Natural killer cell treated with Interleukin-12 subunit alpha and Interleukin-12 subunit beta and Interleukin-15 and Interleukin-18, amount 100 ng/mL, for 72 hours (primary cell): Measurements from ENCODE around the gene ASIC5. TPM values are rescaled to one million over a fixed set of nuclear protein-coding genes. Genes with fewer than 3 reads are reported as not detected.

Experiments used
- ATAC-seq, 2 donors: fragments of 150-1000 bp; cut with Tn5 transposase in 1 of 2; sonication (Bioruptor Pico), chemical (Tn5 transposase) in 1 of 2; 2 replicates each; pipeline ENCODE4 v1.10.0; 2021
- DNase-seq: peaks from one replicate; pipeline ENCODE4 v3.0.0; 2022; ENCODE audit warnings: low spot score
- H3K27ac Mint-ChIP-seq, 2 donors: 1 replicate in 1 of 2; 2 replicates in 1 of 2; pipeline ENCODE4 v1.8.0; 2022; ENCODE audit warnings: mixed read lengths in 2 of 2, mild to moderate bottlenecking in 1 of 2, moderate library complexity in 1 of 2
- H3K27me3 Mint-ChIP-seq, 2 donors: 1 replicate in 1 of 2; 2 replicates in 1 of 2; pipeline ENCODE4 v1.8.0; 2022; ENCODE audit warnings: mixed read lengths in 2 of 2
- H3K36me3 Mint-ChIP-seq: one replicate; pipeline ENCODE4 v1.8.0; 2022; ENCODE audit warnings: mixed read lengths
- H3K4me1 Mint-ChIP-seq, 2 donors: 1 replicate in 1 of 2; 2 replicates in 1 of 2; pipeline ENCODE4 v1.8.0; 2022; ENCODE audit warnings: low read depth in 2 of 2, mixed read lengths in 2 of 2, mild to moderate bottlenecking in 1 of 2
- H3K4me3 Mint-ChIP-seq: one replicate; pipeline ENCODE4 v1.8.0; 2022; ENCODE audit warnings: mixed read lengths
- H3K9me3 Mint-ChIP-seq: 2 replicates; pipeline ENCODE4 v1.8.0; 2022; ENCODE audit warnings: mixed read lengths
- total RNA-seq, 2 donors: library from RNA; stranded (reverse); gene quantifications; one replicate each; pipeline ENCODE4 v1.2.3, GENCODE V29; 2022

The ASIC5 gene
- total RNA-seq, 2 donors from 2014 or later, result not detected

GRCh38 chr4:155891058-155891457 lies 25.0 kb upstream of the ASIC5 start:
- H3K4me3 Mint-ChIP-seq, result no peak overlapping the region
- DNase-seq, result no peak
- H3K9me3 Mint-ChIP-seq, result peaks cover 3% of the 10 kb centered on the region
- ATAC-seq, result no peak
- H3K27ac Mint-ChIP-seq, result no peak overlapping the region
- no peaks in the 10 kb centered on the region for H3K36me3 Mint-ChIP-seq
- H3K27me3 Mint-ChIP-seq, result peaks cover 0 to 2% of the 10 kb centered on the region in 2 donors
- H3K4me1 Mint-ChIP-seq, result no peaks in the 10 kb centered on the region

- Mint-ChIP-seq H3K4me3 (no peak overlapping the region), H3K27ac (no peak overlapping the region), H3K36me3 (no peaks in the 10 kb centered on the region), H3K27me3 (peaks cover 0 to 2% of the 10 kb centered on the region in 2 donors), H3K4me1 (no peaks in the 10 kb centered on the region), H3K9me3 (peaks cover 3% of the 10 kb centered on the region)
- DNase-seq (no peak), ATAC-seq (no peak)
Observed at GRCh38 chr4:155889946-155890345, 23.9 kb upstream of the ASIC5 start.

- Mint-ChIP-seq H3K27ac (no peak overlapping the region), H3K27me3 (peaks cover 0 to 2% of the 10 kb centered on the region in 2 donors), H3K36me3 (no peaks in the 10 kb centered on the region), H3K4me1 (no peaks in the 10 kb centered on the region), H3K4me3 (no peak overlapping the region), H3K9me3 (peaks cover 3% of the 10 kb centered on the region)
- DNase-seq, result no peak
- ATAC-seq, result no peak
Observed at GRCh38 chr4:155889031-155889793, 23.1 kb upstream of the ASIC5 start.

- H3K4me3 Mint-ChIP-seq, result no peak overlapping the region
- peaks cover 4% of the 10 kb centered on the region for H3K9me3 Mint-ChIP-seq
- H3K4me1 Mint-ChIP-seq, result no peaks in the 10 kb centered on the region
- no peak for DNase-seq
- no peak for ATAC-seq
- H3K27me3 Mint-ChIP-seq, result peaks cover 0 to 5% of the 10 kb centered on the region in 2 donors
- H3K27ac Mint-ChIP-seq, result no peak overlapping the region
- no peaks in the 10 kb centered on the region for H3K36me3 Mint-ChIP-seq
Observed at GRCh38 chr4:155887847-155888570, 21.9 kb upstream of the ASIC5 start.

- DNase-seq, result no peak
- Mint-ChIP-seq H3K27ac (no peak overlapping the region), H3K4me1 (no peaks in the 10 kb centered on the region), H3K27me3 (peaks cover 0 to 5% of the 10 kb centered on the region in 2 donors), H3K36me3 (no peaks in the 10 kb centered on the region), H3K9me3 (peaks cover 4% of the 10 kb centered on the region), H3K4me3 (no peak overlapping the region)
- no peak for ATAC-seq
Observed at GRCh38 chr4:155887045-155887444, 21.0 kb upstream of the ASIC5 start.

GRCh38 chr4:155885666-155886065 lies 19.6 kb upstream of the ASIC5 start:
- Mint-ChIP-seq H3K9me3 (peaks cover 4% of the 10 kb centered on the region), H3K27me3 (peaks cover 0 to 5% of the 10 kb centered on the region in 2 donors), H3K4me3 (no peak overlapping the region), H3K4me1 (no peaks in the 10 kb centered on the region), H3K27ac (no peak overlapping the region), H3K36me3 (no peaks in the 10 kb centered on the region)
- no peak for ATAC-seq
- DNase-seq, result no peak

- Mint-ChIP-seq H3K9me3 (peaks cover 4% of the 10 kb centered on the region), H3K27me3 (peaks cover 0 to 3% of the 10 kb centered on the region in 2 donors), H3K4me1 (no peaks in the 10 kb centered on the region), H3K36me3 (no peaks in the 10 kb centered on the region), H3K27ac (no peak overlapping the region), H3K4me3 (no peak overlapping the region)
- ATAC-seq (no peak), DNase-seq (no peak)
Observed at GRCh38 chr4:155883895-155884294, 17.8 kb upstream of the ASIC5 start.

- no peaks in the 10 kb centered on the region for H3K4me1 Mint-ChIP-seq
- peaks cover 0 to 3% of the 10 kb centered on the region in 2 donors for H3K27me3 Mint-ChIP-seq
- no peak overlapping the region for H3K4me3 Mint-ChIP-seq
- no peaks in the 10 kb centered on the region for H3K36me3 Mint-ChIP-seq
- H3K27ac Mint-ChIP-seq, result no peak overlapping the region
- DNase-seq (no peak), ATAC-seq (no peak)
- H3K9me3 Mint-ChIP-seq, result peaks cover 7% of the 10 kb centered on the region
Observed at GRCh38 chr4:155881555-155881954, 15.5 kb upstream of the ASIC5 start.

GRCh38 chr4:155879767-155880166 lies 13.7 kb upstream of the ASIC5 start:
- Mint-ChIP-seq H3K36me3 (peaks cover 4% of the 10 kb centered on the region), H3K27me3 (peaks cover 0 to 3% of the 10 kb centered on the region in 2 donors), H3K4me3 (no peak overlapping the region), H3K9me3 (peaks cover 7% of the 10 kb centered on the region), H3K4me1 (no peaks in the 10 kb centered on the region), H3K27ac (no peak overlapping the region)
- ATAC-seq (no peak), DNase-seq (no peak)

GRCh38 chr4:155878611-155879010 lies 12.5 kb upstream of the ASIC5 start:
- peaks cover 4% of the 10 kb centered on the region for H3K36me3 Mint-ChIP-seq
- no peaks in the 10 kb centered on the region for H3K4me1 Mint-ChIP-seq
- ATAC-seq, result no peak
- H3K9me3 Mint-ChIP-seq, result peaks cover 3% of the 10 kb centered on the region
- no peak overlapping the region for H3K4me3 Mint-ChIP-seq
- no peak for DNase-seq
- H3K27me3 Mint-ChIP-seq, result no peaks in the 10 kb centered on the region
- H3K27ac Mint-ChIP-seq, result no peak overlapping the region

- Mint-ChIP-seq H3K36me3 (peaks cover 4% of the 10 kb centered on the region), H3K27me3 (no peaks in the 10 kb centered on the region), H3K4me1 (no peaks in the 10 kb centered on the region), H3K4me3 (no peak overlapping the region), H3K9me3 (peaks cover 3% of the 10 kb centered on the region), H3K27ac (no peak overlapping the region)
- DNase-seq (no peak), ATAC-seq (no peak)
Observed at GRCh38 chr4:155877971-155878370, 11.9 kb upstream of the ASIC5 start.

GRCh38 chr4:155875878-155876277 lies 9.8 kb upstream of the ASIC5 start:
- Mint-ChIP-seq H3K27me3 (no peaks in the 10 kb centered on the region), H3K9me3 (peaks cover 3% of the 10 kb centered on the region), H3K4me3 (no peak overlapping the region), H3K36me3 (peaks cover 4% of the 10 kb centered on the region), H3K27ac (no peak overlapping the region), H3K4me1 (no peaks in the 10 kb centered on the region)
- ATAC-seq, result no peak
- DNase-seq, result no peak

- Mint-ChIP-seq H3K36me3 (no peaks in the 10 kb centered on the region), H3K4me3 (no peak overlapping the region), H3K27ac (no peak overlapping the region), H3K27me3 (peaks cover 6 to 9% of the 10 kb centered on the region in 2 donors), H3K4me1 (no peaks in the 10 kb centered on the region), H3K9me3 (peaks cover 3% of the 10 kb centered on the region)
- no peak for ATAC-seq
- no peak for DNase-seq
Observed at GRCh38 chr4:155855897-155856296, 10.2 kb downstream of the ASIC5 start.

- peaks cover 3% of the 10 kb centered on the region for H3K9me3 Mint-ChIP-seq
- H3K4me1 Mint-ChIP-seq, result no peaks in the 10 kb centered on the region
- H3K36me3 Mint-ChIP-seq, result no peaks in the 10 kb centered on the region
- no peak overlapping the region for H3K4me3 Mint-ChIP-seq
- no peak overlapping the region for H3K27ac Mint-ChIP-seq
- DNase-seq, result no peak
- peaks cover 6 to 9% of the 10 kb centered on the region in 2 donors for H3K27me3 Mint-ChIP-seq
- ATAC-seq, result no peak
Observed at GRCh38 chr4:155854582-155855226, 11.4 kb downstream of the ASIC5 start.
